Activated CD8-positive, alpha-beta memory T cell treated with anti-CD3 and anti-CD28 coated beads for 48 hours (primary cell): ENCODE measurements around the gene DAD1.
"Not testable (repeated sequence)": the region's sequence is repeated elsewhere in the genome, so short reads cannot be mapped to it uniquely, and the experiment has no call there.

Source experiments
- DNase-seq, 3 experiments: peaks; one replicate each; pipeline ENCODE4 v3.0.0-alpha.2; 2020; ENCODE audit warnings: low read depth in 2 of 3, low spot score in 2 of 3

DAD1 gene

DNA sequence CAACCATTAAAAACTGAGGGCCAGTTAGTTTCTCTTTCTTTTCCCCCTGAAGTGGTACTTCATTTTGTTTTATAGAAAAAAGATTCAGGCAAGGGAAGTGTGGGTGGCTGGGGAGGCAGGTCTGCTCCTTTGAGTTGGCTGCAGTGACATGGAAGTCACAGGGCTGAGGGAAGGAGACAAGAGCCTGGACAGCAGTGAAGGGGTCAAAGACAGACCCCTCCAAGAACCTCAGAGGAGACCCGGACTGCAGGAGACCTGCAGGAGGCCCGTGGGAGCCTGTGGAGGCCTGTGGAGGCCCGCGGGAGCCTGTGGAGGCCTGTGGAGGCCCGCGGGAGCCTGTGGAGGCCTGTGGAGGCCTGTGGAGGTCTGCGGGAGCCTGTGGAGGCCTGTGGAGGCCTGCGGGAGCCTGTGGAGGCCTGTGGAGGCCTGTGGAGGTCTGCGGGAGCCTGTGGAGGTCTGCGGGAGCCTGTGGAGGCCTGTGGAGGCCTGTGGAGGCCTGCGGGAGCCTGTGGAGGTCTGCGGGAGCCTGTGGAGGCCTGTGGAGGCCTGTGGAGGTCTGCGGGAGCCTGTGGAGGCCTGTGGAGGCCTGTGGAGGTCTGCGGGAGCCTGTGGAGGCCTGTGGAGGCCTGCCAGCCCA, 35.0 kb downstream of the DAD1 start:
- DNase-seq: not testable (repeated sequence)

DNA sequence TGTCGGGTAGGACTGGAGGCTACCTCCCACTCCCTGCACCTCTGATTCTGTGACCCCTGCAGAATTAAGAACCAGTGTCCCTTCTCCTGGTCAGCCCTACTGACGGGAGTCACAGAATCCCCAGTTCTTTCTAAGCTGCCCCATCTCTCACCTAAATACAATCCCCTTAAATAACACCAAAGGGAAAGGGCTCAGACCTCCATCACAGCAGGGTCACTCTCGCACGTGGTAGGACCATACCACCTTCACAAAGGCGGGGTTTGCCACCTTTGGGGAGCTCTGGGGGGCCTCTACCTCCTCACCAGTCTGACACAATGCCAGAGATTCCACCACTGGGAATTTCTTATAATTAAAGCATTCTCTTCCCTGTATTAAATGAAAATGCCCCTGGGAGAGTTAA, 35.6 kb downstream of the DAD1 start:
- no peak for DNase-seq

DNA sequence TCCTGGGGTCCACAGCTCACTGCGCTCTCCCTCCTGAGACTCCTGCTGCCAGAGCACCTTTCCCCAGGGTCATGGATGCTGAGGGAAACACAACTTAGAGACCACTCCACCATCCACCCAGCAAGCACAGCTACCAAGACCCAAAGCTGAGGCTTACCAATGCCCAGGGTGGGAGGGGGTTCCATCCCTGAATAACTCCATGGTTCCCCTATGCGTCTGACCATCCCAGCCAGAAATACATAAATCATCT, 36.3 kb downstream of the DAD1 start:
- no peak for DNase-seq

DNA sequence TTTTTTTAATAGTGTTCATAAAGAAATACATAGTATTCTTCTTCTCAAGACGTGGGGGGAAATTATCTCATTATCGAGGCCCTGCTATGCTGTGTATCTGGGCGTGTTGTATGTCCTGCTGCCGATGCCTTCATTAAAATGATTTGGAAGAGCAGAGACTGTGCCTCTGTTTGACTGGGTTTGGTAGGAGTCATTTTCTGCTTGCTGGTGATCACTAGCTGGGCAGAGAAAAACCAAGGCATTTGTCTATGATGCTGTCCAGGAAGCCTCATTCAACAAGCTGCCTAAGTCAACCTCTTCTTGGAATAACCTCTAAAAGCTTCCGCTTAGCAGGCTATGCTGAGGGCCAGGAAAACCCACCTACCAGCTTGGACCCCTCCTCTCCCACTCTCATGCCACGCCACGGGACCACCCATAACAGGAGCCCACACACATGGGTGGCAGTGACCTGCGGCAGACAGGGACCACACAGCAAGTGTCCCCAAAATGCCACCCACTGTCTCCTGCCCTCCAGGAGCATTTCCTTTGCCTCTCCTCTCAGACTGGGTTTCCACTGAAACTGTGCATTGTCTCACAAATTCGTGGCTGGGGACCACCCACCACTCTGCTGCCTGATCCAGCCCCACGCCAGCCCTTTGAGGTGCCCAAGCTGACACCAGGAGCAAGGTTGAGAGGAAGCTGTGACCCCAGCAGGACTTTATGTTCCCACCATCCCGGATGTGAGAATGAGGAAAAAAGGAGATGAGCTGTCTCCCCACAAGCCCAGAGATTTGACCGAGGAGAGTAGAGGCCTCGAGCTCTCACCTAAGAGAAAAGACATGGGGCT, 36.8 kb downstream of the DAD1 start:
- DNase-seq: no peak

DNA sequence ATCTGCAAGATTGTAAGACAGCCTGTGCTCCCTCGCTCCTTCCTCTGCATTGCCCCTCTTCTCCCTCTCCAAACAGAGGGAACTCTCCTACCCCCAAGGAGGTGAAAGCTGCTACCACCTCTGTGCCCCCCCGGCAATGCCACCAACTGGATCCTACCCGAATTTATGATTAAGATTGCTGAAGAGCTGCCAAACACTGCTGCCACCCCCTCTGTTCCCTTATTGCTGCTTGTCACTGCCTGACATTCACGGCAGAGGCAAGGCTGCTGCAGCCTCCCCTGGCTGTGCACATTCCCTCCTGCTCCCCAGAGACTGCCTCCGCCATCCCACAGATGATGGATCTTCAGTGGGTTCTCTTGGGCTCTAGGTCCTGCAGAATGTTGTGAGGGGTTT, 37.4 kb downstream of the DAD1 start:
- no peak for DNase-seq

DNA sequence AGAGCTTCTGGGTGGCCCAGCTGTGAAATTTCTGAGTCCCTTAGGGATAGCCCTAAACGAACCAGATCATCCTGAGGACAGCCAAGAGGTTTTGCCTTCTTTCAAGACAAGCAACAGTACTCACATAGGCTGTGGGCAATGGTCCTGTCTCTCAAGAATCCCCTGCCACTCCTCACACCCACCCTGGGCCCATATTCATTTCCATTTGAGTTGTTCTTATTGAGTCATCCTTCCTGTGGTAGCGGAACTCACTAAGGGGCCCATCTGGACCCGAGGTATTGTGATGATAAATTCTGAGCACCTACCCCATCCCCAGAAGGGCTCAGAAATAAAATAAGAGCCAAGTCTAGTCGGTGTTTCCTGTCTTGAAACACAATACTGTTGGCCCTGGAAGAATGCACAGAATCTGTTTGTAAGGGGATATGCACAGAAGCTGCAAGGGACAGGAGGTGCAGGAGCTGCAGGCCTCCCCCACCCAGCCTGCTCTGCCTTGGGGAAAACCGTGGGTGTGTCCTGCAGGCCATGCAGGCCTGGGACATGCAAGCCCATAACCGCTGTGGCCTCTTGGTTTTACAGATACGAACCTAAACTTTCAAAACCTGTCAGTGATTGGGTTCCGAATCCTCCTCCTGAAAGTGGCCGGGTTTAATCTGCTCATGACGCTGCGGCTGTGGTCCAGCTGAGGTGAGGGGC, 38.9 kb downstream of the DAD1 start:
- peak in 1 of 3 experiments; percentile 62 for DNase-seq

DNA sequence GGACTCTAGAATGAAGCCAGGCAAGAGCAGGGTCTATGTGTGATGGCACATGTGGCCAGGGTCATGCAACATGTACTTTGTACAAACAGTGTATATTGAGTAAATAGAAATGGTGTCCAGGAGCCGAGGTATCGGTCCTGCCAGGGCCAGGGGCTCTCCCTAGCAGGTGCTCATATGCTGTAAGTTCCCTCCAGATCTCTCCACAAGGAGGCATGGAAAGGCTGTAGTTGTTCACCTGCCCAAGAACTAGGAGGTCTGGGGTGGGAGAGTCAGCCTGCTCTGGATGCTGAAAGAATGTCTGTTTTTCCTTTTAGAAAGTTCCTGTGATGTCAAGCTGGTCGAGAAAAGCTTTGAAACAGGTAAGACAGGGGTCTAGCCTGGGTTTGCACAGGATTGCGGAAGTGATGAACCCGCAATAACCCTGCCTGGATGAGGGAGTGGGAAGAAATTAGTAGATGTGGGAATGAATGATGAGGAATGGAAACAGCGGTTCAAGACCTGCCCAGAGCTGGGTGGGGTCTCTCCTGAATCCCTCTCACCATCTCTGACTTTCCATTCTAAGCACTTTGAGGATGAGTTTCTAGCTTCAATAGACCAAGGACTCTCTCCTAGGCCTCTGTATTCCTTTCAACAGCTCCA, 39.6 kb downstream of the DAD1 start:
- no peak for DNase-seq

DNA sequence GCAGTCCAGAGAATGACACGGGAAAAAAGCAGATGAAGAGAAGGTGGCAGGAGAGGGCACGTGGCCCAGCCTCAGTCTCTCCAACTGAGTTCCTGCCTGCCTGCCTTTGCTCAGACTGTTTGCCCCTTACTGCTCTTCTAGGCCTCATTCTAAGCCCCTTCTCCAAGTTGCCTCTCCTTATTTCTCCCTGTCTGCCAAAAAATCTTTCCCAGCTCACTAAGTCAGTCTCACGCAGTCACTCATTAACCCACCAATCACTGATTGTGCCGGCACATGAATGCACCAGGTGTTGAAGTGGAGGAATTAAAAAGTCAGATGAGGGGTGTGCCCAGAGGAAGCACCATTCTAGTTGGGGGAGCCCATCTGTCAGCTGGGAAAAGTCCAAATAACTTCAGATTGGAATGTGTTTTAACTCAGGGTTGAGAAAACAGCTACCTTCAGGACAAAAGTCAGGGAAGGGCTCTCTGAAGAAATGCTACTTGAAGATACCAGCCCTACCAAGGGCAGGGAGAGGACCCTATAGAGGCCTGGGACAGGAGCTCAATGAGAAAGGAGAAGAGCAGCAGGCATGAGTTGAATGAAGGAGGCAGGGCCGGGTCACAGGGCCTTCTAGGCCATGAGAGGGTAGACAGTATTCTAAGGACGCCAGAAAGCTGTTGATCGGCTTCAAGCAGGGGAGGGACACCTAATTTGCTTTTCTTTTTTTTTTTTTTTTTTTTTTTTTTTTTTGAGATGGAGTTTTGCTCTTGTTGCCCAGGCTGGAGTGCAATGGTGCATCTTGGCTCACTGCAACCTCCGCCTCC, 40.9 kb downstream of the DAD1 start:
- DNase-seq: no peak

DNA sequence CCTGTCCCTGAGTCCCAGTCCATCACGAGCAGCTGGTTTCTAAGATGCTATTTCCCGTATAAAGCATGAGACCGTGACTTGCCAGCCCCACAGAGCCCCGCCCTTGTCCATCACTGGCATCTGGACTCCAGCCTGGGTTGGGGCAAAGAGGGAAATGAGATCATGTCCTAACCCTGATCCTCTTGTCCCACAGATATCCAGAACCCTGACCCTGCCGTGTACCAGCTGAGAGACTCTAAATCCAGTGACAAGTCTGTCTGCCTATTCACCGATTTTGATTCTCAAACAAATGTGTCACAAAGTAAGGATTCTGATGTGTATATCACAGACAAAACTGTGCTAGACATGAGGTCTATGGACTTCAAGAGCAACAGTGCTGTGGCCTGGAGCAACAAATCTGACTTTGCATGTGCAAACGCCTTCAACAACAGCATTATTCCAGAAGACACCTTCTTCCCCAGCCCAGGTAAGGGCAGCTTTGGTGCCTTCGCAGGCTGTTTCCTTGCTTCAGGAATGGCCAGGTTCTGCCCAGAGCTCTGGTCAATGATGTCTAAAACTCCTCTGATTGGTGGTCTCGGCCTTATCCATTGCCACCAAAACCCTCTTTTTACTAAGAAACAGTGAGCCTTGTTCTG, 41.6 kb downstream of the DAD1 start:
- DNase-seq: no peak

DNA sequence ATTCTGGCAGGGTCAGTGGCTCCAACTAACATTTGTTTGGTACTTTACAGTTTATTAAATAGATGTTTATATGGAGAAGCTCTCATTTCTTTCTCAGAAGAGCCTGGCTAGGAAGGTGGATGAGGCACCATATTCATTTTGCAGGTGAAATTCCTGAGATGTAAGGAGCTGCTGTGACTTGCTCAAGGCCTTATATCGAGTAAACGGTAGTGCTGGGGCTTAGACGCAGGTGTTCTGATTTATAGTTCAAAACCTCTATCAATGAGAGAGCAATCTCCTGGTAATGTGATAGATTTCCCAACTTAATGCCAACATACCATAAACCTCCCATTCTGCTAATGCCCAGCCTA, 42.3 kb downstream of the DAD1 start:
- no peak for DNase-seq

DNA sequence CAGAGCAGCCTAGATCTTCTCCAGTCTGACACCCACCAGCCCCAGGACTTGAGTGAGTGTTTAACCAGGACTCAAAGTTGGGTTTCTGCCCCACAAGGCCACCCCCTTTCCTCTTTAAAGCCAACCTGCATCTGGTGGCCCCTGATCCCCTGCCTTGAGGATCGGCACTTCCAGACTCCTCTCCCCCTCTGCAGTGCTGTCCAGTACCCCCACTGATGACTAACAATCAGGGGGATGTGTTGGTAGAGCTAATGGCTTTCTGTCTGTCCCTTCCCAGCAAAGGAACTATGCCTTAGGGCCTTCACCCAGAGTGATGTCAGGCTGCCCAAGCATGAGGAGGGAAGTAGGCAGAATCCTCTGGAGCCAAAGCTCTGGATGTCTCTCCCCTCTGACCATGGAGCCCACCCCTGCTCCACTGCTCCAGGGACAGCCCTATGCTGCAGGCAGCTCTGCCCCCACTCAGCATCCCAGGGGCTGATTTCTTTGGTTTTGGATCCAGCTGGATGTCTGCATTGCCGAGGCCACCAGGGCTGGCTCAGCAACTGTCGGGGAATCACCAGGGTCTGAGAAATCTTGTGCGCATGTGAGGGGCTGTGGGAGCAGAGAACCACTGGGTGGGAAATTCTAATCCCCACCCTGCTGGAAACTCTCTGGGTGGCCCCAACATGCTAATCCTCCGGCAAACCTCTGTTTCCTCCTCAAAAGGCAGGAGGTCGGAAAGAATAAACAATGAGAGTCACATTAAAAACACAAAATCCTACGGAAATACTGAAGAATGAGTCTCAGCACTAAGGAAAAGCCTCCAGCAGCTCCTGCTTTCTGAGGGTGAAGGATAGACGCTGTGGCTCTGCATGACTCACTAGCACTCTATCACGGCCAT, 42.9 kb downstream of the DAD1 start:
- DNase-seq: peak in 1 of 3 experiments; percentile 48

DNA sequence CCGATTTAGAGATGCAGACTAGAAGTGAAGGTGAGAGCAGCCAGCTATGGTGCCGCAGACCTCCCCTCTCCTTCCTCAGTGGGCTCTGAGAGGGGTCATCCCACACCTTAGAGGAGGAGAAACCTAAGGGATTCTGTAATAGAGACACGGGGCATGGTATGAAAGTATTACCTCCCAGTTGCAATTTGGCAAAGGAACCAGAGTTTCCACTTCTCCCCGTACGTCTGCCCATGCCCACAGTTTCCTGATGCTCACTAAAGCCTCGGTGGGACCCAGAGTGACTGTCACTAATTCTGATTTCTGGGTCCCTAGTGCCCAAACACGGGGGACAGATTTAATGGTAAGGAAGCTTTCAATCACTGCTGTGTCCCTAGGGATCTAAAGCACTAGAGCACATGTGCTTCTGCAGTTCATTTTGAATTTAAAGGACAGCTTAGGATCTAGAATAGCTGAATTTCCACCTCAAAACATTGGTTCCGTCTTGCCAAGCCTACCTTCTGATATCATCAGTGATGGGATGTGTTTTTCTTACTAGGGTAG, 44.1 kb downstream of the DAD1 start:
- no peak for DNase-seq

DNA sequence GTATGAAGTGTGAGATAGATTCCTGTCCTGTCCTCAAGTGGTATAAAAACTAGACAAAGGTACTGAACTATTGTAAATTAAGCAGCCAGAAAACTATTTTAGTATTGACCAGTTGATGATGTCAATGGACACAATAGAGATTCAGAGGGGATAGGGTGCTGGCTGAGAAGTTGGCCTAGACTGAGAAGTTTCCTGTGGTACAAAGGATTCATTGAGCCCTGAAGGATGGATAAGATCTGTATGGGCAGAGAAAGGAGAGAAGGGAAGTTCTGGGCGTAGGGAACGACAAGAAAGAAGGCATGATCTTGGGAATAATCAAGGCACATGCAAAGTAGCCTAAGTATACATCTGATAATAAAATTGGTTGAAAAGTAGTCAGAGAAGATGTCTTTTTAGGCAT, 44.6 kb downstream of the DAD1 start:
- no peak for DNase-seq

DNA sequence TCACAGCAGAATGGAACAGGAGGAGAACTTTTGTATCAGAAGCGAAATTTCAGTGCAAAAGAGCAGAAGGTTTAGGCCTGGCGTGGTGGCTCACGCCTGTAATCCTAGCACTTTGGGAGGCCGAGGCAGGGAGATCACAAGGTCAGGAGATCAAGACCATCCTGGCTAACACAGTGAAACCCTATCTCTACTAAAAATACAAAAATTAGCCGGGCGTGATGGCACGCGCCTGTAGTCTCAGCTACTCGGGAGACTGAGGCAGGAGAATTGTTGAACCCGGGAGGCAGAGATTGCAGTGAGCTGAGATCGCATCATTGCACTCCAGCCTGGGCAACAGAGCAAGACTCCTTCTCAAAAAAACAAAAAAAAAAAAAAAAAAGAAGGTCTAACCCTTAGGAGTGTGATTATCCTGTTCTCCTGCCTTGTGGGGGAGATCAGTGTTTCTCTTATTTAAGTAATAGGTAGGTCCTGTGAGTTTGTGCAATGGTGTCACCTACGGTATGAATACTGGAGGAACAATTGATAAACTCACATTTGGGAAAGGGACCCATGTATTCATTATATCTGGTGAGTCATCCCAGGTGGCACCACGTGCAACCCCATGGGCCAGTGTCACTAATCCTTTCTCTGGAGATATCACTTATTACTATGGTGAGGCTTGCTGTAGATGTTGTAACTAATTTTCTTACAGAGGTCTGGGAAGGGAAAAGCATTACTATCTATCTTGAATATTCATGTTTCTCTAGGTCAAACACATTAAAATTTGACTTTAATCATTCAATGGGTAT, 45.3 kb downstream of the DAD1 start:
- not testable (repeated sequence) for DNase-seq

DNA sequence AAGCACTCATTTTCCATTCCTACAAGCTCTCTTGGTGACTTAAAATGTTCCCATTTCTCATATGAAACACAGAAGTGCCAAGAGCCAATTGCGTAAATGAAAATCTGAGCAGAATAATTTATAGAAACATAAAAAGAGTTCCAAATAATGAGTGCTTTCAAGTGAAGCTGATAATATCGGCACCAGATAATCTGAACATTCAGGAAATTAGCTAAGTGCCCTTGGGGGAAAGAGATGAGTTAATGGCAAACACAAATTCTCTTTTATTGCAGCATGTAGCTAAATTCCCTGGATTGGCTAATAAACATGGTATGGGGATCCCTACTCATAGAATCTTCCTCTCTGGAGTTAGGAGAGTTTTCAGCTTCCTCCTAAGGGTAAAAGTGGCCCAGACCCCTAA, 46.7 kb downstream of the DAD1 start:
- no peak for DNase-seq

DNA sequence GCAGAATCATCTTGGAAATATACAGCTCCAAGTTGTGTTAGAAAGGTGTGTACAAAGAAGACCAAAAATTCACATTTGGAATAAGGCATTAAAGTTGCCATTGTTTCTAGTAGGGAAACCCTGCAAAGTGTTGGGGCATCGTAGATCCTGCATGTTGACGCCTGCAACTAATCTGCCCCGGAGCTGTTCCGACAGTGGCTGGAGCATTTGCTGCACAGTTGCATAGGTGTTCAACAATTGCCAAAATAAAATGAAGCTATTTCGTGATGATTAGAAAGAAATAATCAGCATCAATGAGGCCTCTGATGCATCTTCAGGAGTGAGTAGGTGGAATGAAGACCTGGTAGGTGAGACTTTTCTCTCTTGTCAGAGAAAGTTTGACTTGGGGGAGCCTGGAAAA, 47.3 kb downstream of the DAD1 start:
- no peak for DNase-seq

DNA sequence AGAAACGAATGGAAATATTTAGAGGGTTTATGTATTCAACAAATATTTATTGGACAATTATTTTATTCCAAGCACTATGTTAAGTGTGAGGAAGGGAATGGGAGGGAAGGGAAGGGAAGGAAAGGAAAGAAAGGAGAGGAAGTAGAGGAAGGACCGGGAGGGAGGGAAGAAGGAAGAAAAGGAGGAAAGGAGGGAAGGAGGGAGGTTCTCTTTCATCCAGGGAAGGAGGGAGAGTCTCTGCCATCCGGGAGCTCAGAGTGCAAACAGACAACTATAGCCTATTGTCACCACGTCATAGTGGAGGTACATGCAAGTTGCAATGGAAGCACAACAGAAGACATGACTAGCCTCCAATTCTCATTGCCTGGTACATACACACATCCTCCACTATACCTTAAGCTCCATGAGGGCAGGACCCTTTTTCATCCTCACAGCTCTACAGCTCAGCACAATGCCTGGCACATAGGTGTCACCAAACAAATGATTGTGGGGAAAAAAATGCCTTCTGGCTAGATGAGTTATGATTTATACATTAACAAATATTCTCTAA, 48.1 kb downstream of the DAD1 start:
- no peak for DNase-seq

DNA sequence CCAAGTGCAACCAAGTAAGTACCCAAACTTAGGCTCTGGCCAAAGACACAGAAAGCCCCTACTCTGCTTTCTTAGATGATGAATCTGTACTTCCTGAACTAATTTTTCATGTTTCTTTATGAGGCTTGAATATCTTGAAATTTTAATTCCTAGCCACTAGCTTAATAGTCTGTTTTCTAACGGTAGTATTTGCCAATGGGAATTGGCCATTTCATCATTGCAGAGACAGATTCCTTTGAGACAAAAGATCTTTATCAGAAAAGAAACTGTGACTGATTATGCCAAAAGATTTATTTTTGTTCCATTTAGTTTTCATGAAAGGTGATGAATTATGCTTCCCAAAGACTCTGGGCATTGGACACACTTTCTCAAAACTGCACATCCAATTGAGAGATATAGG, 48.7 kb downstream of the DAD1 start:
- DNase-seq: no peak

DNA sequence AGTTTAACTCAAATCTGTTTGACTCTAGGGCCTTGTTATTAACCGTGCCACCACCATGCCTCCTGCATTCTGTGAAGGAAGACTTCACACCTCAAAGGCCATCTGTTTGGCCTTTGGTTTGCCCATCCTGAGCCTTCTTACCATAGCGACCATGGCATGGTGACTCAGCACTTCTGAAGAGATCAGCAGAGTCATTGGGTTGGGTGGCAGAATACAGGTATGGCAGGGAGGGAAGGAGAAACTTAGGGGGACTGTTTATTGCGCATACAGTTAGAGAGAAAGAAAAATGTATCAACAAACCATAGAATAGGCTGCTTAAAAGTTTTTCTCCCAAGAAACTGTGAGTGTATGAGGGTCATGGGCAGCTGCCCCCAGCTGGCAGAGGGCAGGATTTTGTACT, 49.2 kb downstream of the DAD1 start:
- no peak for DNase-seq
